ENCODE measurements around the gene RPS24. TPM values are rescaled to one million over a fixed set of nuclear protein-coding genes. Genes with fewer than 3 reads are reported as not detected.

Gene RPS24
- total and polyA plus RNA-seq, 2 experiments from 2014 or later: 2,362 to 3,638 TPM

DNA sequence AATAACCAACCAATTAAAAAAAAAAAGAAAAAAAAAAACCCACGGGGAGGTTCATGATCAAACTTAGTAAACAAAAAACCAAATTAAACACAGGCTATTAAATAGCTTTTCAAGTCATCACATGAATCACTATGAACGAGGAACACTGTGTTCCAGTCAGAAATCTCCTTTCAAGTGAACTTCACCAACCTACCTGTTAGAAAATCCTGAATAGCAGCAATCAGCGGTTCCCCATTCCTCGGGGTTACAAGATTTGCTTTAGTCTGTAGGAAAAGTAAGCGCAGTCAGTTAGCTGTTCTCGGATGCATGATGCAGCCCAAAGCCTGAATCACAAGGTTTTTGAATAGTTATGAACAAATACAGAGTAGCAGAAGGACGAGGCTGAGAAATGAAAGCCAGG is 23.4 kb upstream of the RPS24 start:
- Mint-ChIP-seq H3K27me3 (ENCODE audit: insufficient read depth, low read depth, poor library complexity) (no peaks in the 10 kb centered on the region), H3K36me3 (ENCODE audit: low read depth) (peaks cover 90% of the 10 kb centered on the region), H3K9me3 (no peaks in the 10 kb centered on the region), H3K4me1 (no peaks in the 10 kb centered on the region), H3K4me3 (no peak overlapping the region), H3K27ac (no peak overlapping the region)
- Histone ChIP-seq H3K9me2 (ENCODE audit: insufficient read depth) (no peaks in the 10 kb centered on the region), H3K4me1 (ENCODE audit: insufficient read depth) (no peaks in the 10 kb centered on the region), H3K27ac (ENCODE audit: low read depth) (no peak overlapping the region), H3K79me2 (replicated peaks; ENCODE audit: insufficient read depth) (no peaks in the 10 kb centered on the region), H3K36me3 (ENCODE audit: insufficient read depth) (peaks cover 76% of the 10 kb centered on the region), H3K4me2 (no peak overlapping the region), H4K20me1 (replicated peaks; ENCODE audit: insufficient read depth) (peaks cover 5% of the 10 kb centered on the region; the same call in 1 of the 2 replicates), H3F3A (replicated peaks; ENCODE audit: low read depth) (no peaks in the 10 kb centered on the region), H3K27me3 (ENCODE audit: insufficient read depth) (no peaks in the 10 kb centered on the region), H2AFZ (no peak overlapping the region), H3K4me3 (no peak overlapping the region)
- no peak for TF ChIP-seq NANOG (IDR thresholded peaks at IDR 0.05; ENCODE audit: borderline replicate concordance)
- TF ChIP-seq, protein P1, sequence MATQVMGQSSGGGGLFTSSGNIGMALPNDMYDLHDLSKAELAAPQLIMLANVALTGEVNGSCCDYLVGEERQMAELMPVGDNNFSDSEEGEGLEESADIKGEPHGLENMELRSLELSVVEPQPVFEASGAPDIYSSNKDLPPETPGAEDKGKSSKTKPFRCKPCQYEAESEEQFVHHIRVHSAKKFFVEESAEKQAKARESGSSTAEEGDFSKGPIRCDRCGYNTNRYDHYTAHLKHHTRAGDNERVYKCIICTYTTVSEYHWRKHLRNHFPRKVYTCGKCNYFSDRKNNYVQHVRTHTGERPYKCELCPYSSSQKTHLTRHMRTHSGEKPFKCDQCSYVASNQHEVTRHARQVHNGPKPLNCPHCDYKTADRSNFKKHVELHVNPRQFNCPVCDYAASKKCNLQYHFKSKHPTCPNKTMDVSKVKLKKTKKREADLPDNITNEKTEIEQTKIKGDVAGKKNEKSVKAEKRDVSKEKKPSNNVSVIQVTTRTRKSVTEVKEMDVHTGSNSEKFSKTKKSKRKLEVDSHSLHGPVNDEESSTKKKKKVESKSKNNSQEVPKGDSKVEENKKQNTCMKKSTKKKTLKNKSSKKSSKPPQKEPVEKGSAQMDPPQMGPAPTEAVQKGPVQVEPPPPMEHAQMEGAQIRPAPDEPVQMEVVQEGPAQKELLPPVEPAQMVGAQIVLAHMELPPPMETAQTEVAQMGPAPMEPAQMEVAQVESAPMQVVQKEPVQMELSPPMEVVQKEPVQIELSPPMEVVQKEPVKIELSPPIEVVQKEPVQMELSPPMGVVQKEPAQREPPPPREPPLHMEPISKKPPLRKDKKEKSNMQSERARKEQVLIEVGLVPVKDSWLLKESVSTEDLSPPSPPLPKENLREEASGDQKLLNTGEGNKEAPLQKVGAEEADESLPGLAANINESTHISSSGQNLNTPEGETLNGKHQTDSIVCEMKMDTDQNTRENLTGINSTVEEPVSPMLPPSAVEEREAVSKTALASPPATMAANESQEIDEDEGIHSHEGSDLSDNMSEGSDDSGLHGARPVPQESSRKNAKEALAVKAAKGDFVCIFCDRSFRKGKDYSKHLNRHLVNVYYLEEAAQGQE (IDR thresholded peaks at IDR 0.05; ENCODE audit: unreplicated experiment): no peak
- no peak for TF ChIP-seq STAT1 (IDR thresholded peaks at IDR 0.05; ENCODE audit: unreplicated experiment)
- TF ChIP-seq, protein P2, sequence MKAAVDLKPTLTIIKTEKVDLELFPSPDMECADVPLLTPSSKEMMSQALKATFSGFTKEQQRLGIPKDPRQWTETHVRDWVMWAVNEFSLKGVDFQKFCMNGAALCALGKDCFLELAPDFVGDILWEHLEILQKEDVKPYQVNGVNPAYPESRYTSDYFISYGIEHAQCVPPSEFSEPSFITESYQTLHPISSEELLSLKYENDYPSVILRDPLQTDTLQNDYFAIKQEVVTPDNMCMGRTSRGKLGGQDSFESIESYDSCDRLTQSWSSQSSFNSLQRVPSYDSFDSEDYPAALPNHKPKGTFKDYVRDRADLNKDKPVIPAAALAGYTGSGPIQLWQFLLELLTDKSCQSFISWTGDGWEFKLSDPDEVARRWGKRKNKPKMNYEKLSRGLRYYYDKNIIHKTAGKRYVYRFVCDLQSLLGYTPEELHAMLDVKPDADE (IDR thresholded peaks at IDR 0.05): no peak
- TF ChIP-seq EZH2 (IDR thresholded peaks at IDR 0.05; ENCODE audit: low read depth, unreplicated experiment): no peak
- TF ChIP-seq EZH2phosphoT487 (IDR thresholded peaks at IDR 0.05; ENCODE audit: unreplicated experiment): no peak
- TF ChIP-seq ZNF114 (CRISPR knock-in tag; IDR thresholded peaks at IDR 0.05): no peak
- TF ChIP-seq, protein P3, sequence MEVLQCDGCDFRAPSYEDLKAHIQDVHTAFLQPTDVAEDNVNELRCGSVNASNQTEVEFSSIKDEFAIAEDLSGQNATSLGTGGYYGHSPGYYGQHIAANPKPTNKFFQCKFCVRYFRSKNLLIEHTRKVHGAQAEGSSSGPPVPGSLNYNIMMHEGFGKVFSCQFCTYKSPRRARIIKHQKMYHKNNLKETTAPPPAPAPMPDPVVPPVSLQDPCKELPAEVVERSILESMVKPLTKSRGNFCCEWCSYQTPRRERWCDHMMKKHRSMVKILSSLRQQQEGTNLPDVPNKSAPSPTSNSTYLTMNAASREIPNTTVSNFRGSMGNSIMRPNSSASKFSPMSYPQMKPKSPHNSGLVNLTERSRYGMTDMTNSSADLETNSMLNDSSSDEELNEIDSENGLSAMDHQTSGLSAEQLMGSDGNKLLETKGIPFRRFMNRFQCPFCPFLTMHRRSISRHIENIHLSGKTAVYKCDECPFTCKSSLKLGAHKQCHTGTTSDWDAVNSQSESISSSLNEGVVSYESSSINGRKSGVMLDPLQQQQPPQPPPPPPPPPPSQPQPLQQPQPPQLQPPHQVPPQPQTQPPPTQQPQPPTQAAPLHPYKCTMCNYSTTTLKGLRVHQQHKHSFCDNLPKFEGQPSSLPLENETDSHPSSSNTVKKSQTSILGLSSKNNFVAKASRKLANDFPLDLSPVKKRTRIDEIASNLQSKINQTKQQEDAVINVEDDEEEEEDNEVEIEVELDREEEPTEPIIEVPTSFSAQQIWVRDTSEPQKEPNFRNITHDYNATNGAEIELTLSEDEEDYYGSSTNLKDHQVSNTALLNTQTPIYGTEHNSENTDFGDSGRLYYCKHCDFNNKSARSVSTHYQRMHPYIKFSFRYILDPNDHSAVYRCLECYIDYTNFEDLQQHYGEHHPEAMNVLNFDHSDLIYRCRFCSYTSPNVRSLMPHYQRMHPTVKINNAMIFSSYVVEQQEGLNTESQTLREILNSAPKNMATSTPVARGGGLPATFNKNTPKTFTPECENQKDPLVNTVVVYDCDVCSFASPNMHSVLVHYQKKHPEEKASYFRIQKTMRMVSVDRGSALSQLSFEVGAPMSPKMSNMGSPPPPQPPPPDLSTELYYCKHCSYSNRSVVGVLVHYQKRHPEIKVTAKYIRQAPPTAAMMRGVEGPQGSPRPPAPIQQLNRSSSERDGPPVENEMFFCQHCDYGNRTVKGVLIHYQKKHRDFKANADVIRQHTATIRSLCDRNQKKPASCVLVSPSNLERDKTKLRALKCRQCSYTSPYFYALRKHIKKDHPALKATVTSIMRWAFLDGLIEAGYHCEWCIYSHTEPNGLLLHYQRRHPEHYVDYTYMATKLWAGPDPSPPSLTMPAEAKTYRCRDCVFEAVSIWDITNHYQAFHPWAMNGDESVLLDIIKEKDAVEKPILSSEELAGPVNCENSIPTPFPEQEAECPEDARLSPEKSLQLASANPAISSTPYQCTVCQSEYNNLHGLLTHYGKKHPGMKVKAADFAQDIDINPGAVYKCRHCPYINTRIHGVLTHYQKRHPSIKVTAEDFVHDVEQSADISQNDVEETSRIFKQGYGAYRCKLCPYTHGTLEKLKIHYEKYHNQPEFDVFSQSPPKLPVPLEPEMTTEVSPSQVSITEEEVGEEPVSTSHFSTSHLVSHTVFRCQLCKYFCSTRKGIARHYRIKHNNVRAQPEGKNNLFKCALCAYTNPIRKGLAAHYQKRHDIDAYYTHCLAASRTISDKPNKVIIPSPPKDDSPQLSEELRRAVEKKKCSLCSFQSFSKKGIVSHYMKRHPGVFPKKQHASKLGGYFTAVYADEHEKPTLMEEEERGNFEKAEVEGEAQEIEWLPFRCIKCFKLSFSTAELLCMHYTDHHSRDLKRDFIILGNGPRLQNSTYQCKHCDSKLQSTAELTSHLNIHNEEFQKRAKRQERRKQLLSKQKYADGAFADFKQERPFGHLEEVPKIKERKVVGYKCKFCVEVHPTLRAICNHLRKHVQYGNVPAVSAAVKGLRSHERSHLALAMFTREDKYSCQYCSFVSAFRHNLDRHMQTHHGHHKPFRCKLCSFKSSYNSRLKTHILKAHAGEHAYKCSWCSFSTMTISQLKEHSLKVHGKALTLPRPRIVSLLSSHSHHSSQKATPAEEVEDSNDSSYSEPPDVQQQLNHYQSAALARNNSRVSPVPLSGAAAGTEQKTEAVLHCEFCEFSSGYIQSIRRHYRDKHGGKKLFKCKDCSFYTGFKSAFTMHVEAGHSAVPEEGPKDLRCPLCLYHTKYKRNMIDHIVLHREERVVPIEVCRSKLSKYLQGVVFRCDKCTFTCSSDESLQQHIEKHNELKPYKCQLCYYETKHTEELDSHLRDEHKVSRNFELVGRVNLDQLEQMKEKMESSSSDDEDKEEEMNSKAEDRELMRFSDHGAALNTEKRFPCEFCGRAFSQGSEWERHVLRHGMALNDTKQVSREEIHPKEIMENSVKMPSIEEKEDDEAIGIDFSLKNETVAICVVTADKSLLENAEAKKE (CRISPR knock-in tag; IDR thresholded peaks at IDR 0.05): no peak
- no peak for TF ChIP-seq ZNF331 (CRISPR knock-in tag; IDR thresholded peaks at IDR 0.05; ENCODE audit: low read depth)
- TF ChIP-seq, protein P4, sequence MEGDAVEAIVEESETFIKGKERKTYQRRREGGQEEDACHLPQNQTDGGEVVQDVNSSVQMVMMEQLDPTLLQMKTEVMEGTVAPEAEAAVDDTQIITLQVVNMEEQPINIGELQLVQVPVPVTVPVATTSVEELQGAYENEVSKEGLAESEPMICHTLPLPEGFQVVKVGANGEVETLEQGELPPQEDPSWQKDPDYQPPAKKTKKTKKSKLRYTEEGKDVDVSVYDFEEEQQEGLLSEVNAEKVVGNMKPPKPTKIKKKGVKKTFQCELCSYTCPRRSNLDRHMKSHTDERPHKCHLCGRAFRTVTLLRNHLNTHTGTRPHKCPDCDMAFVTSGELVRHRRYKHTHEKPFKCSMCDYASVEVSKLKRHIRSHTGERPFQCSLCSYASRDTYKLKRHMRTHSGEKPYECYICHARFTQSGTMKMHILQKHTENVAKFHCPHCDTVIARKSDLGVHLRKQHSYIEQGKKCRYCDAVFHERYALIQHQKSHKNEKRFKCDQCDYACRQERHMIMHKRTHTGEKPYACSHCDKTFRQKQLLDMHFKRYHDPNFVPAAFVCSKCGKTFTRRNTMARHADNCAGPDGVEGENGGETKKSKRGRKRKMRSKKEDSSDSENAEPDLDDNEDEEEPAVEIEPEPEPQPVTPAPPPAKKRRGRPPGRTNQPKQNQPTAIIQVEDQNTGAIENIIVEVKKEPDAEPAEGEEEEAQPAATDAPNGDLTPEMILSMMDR (conservative IDR thresholded peaks at IDR 0.05; ENCODE audit: low read depth in 2 of 2): no peak
- TF ChIP-seq CREB1 (CRISPR knock-in tag; IDR thresholded peaks at IDR 0.05; ENCODE audit: low read depth): no peak
- no peak for TF ChIP-seq POLR2AphosphoS5 (IDR thresholded peaks at IDR 0.05; ENCODE audit: low read depth)
- DNase-seq (ENCODE audit: low spot score): no peak
- no peak for ATAC-seq
